Measurements from ENCODE around the gene E2F1.
A peak's percentile ranks its signal among the peaks of the same experiment; 100 is the strongest.

Gene E2F1

GRCh38 chr20:33670715-33671499, 15.3 kb downstream of the E2F1 start:
- DNase-seq, result no peak

DNA sequence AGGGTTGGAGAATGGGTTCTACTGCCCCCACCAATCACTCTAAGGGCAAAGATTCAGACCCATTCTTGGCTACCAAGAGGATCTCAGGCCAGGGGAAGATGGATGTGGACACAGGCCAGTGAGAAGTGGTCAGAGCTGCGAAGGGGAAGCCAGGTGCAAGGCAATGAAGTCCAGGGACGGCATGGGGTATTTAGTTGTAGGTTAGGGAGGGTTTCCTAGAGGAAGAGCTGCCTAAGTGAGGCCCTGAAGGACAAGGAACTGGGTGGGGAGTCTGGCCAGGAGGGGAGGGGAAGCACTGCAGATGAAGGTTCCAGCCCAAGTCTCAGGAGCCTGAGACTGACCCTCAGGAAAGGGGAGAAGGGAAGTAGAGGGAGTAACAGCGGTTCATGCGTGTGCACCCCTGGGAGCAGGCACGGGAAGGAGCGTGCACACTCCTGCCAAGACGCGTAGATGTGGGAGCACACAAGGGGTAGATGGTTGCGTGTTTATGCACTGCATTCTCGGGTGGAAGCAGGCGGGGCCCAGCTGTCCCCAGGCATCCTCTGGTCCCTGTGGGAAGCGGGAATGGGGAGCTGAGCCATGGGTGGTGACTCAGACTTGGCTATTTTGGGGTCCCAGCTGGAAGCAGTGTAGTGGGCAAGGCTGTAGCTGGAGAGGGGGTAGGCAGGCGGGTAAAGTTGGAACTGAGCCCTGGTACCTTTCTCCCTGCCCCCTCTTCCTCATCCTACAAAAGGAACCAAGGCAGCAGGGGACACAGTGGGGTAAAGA, 16.1 kb downstream of the E2F1 start:
- no peak for DNase-seq

DNA sequence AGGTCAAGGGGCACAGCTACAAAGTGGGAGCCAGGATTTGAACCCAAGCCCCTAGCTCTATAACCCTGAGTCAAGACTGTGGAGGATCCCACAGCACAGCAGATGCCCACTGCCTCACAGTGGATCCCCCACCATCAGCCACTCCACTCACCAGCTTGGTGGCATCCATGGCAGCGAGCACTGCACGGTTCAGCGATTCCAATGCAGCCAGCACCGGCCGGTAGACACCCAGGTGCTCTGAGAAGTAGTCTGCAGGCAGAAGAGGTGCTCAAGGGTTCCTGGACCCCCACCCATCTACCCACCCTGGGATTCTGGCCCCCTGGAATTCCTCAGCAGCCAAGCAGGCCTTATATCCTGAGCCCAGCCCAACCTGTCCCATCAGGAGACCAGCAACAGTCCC, 17.0 kb downstream of the E2F1 start:
- no peak for DNase-seq

DNA sequence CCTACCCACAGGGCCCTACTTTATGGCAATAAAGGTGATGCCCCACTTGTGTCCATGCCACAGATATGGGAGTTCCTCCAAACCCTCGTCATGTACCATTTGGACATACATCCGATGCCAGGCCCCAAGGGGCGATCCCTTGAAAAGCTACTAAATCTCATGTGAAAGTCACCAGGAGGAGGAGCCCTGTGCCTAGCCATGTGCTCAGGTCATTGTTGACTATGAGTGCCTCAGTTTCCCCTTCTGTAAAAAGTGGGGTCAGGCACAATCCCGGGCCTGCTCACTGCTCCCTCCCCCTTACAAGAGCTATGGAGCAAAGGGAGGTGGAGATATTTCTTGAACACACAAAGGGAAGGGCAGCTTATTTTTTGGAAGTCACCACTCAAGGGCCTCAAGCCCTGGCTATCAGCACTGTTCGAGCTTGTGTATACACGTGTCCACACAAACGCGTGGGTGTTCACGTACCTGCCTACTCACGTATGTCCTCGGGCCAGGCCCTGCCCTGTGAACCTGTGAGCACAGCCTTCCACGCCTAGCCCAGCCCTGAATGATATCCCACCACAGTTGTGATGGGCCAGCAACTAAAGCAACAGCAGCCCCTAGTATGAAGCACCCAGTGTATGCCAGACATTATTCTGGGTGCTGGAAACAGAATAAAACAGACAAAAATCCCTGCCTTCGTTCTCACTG, 17.6 kb downstream of the E2F1 start:
- no peak for DNase-seq

- DNase-seq, result peak; percentile 56
Measured at GRCh38 chr20:33667676-33668465, 18.3 kb downstream of the E2F1 start.

- no peak for DNase-seq
Measured at GRCh38 chr20:33667245-33667675, 18.9 kb downstream of the E2F1 start.

- DNase-seq, result peak; percentile 98
Measured at GRCh38 chr20:33666293-33667244, 19.6 kb downstream of the E2F1 start, which contains the start of gene ACTL10. Gene ACTL10, plus strand, starts transcription at chr20:33666943. Its CDS starts 555 bp downstream, at chr20:33667498.

DNA sequence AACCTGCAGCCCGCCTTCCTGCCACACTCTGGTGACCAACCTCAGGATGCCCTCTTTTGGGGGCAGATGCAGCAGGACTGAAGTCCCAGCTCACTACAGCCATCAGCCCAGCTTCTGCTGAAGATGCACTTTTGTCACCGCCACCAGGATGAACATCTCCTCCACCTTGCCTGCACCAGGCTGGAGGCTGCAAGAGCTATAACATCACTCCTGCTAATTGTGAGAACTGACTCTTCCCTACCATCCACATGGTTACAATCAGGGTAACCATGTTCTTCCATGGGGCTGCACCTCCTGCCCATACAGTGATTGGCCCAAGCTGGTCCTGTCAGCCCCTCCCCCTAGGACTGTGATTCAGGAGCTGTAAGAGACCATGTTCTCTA, 21.4 kb downstream of the E2F1 start:
- DNase-seq, result no peak

GRCh38 chr20:33664085-33664761, 22.0 kb downstream of the E2F1 start:
- no peak for DNase-seq

GRCh38 chr20:33663161-33664084, 22.8 kb downstream of the E2F1 start:
- DNase-seq, result peak; percentile 60

DNA sequence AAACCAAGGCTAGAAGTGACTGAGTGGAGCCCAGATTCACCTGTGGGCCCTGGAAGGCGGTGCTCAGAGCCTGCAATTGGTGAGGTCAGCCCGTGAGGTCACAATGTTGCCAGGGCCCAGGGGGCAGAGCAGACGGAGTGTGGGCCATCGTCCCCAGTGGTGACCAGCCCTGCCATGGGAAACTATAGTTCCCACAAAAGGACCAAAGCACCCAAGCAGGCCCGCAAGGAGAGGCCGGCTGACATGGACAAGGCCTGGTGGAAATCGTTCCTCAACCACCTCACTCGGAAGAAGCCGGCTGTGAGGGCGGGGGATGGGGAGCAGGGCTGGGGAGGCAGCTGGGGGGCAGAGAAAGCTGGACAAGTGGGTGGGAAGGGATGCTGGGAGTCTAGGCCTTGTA, 24.0 kb downstream of the E2F1 start, which contains the start of gene C20orf144:
C20orf144 (plus strand) TSS at position 156 of the 400 bp plus-strand sequence; CDS start at position 175, 19 bp downstream.
- no peak for DNase-seq

DNA sequence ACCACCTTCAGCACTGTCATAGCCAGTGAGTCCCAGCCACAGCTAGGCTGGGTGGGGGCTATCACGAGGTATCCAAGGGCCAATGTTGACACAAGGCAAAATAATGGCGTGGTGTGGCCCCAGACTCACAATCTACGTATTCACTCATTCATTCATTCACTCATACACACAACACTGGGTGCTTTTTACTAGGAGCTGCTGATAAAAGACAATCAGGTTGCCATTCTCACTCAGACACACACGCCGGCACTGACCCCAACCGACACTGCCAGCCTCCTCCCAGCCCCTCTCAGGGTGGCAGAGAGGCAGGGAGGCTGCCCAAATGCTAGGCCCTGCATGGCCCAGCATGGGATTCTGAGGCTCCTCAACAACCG, 25.5 kb downstream of the E2F1 start:
- no peak for DNase-seq

- no peak for DNase-seq
Measured at GRCh38 chr20:33660035-33660684, 26.0 kb downstream of the E2F1 start.

GRCh38 chr20:33659341-33660034, 26.7 kb downstream of the E2F1 start:
- no peak for DNase-seq

GRCh38 chr20:33658929-33659328, 27.3 kb downstream of the E2F1 start:
- DNase-seq, result no peak

- no peak for DNase-seq
Measured at GRCh38 chr20:33658510-33658909, 27.7 kb downstream of the E2F1 start.

DNA sequence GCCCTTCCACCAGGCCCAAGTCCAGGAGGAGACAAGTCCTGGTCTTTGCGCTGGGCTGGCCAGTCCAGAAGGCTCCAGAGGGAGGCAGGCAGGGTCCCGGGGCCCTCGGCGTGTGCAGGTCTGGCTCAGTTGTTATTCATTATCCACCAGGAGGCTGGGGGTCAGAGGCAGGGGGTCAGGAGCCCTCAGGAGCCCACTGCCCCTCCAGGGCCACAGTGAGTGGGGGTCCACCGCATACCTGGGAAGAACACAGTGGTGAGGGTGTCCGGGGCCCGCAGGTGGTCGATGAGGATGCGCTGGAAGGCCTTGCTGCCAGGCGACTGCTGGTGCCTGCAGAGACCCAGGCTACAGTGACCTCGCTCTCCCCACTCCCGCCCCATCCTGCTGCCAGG, 28.5 kb downstream of the E2F1 start:
- no peak for DNase-seq

All from DMS153 (cell line).